HuH-7 (cell line): ENCODE measurements around the gene PP2D1.
"Not testable (repeated sequence)": the region's sequence is repeated elsewhere in the genome, so short reads cannot be mapped to it uniquely, and the experiment has no call there.

Experiments
- DNase-seq: peaks from one replicate; pipeline ENCODE4 v3.0.0; 2011; ENCODE audit warnings: low spot score

The PP2D1 gene

GRCh38 chr3:20039765-20040547, 27.9 kb upstream of the PP2D1 start, which contains the start of gene KAT2B:
TSS of gene KAT2B (plus strand) at chr3:20040446. CDS start at chr3:20040478, 32 bp downstream.
- DNase-seq = peak; percentile 95

GRCh38 chr3:20039466-20039764, 27.4 kb upstream of the PP2D1 start:
- DNase-seq = no peak

- DNase-seq = no peak
Observed at GRCh38 chr3:20038699-20039465, 26.8 kb upstream of the PP2D1 start.

GRCh38 chr3:20037255-20037996, 25.4 kb upstream of the PP2D1 start:
- no peak for DNase-seq

- DNase-seq = no peak
Observed at GRCh38 chr3:20035019-20035418, 23.0 kb upstream of the PP2D1 start.

GRCh38 chr3:20031939-20032338, 19.9 kb upstream of the PP2D1 start:
- not testable (repeated sequence) for DNase-seq

- no peak for DNase-seq
Observed at GRCh38 chr3:20028905-20029331, 16.9 kb upstream of the PP2D1 start.

- no peak for DNase-seq
Observed at GRCh38 chr3:20027136-20027535, 15.1 kb upstream of the PP2D1 start.

- DNase-seq = no peak
Observed at GRCh38 chr3:20023623-20024405, 11.8 kb upstream of the PP2D1 start.

- DNase-seq = no peak
Observed at GRCh38 chr3:20022954-20023622, 11.0 kb upstream of the PP2D1 start.

GRCh38 chr3:20016076-20016475, 4.0 kb upstream of the PP2D1 start:
- DNase-seq = not testable (repeated sequence)

- DNase-seq = no peak
Observed at GRCh38 chr3:20015525-20015924, 3.5 kb upstream of the PP2D1 start.

GRCh38 chr3:20013396-20013795, 1.3 kb upstream of the PP2D1 start:
- DNase-seq = no peak

- DNase-seq = no peak
Observed at GRCh38 chr3:20008646-20009045, 3.4 kb downstream of the PP2D1 start.

- DNase-seq = no peak
Observed at GRCh38 chr3:20007960-20008359, 4.1 kb downstream of the PP2D1 start.

- no peak for DNase-seq
Observed at GRCh38 chr3:20001932-20002331, 10.1 kb downstream of the PP2D1 start.

GRCh38 chr3:19997502-19997901, 14.6 kb downstream of the PP2D1 start:
- no peak for DNase-seq

GRCh38 chr3:19994796-19995195, 17.3 kb downstream of the PP2D1 start:
- no peak for DNase-seq

- DNase-seq = not testable (repeated sequence)
Observed at GRCh38 chr3:19988904-19989303, 23.2 kb downstream of the PP2D1 start.

- DNase-seq = no peak
Observed at GRCh38 chr3:19972054-19972453, 40.0 kb downstream of the PP2D1 start.

GRCh38 chr3:19970327-19970726, 41.7 kb downstream of the PP2D1 start:
- DNase-seq = no peak
